Measurements from ENCODE around the gene FAM107B.

FAM107B gene

GRCh38 chr10:14776546-14776945 is 1.8 kb upstream of the FAM107B start:
- TF ChIP-seq RAD21 (IDR thresholded peaks at IDR 0.05; ENCODE audit: low read depth) (no peak), YY1 (IDR thresholded peaks at IDR 0.05; ENCODE audit: low read depth) (no peak), TCF12 (IDR thresholded peaks at IDR 0.05; ENCODE audit: low read depth) (no peak), FOXM1 (IDR thresholded peaks at IDR 0.05; ENCODE audit: borderline replicate concordance, low read depth) (no peak), EGR1 (IDR thresholded peaks at IDR 0.05) (no peak), TEAD4 (IDR thresholded peaks at IDR 0.05) (no peak), ZBTB7A (IDR thresholded peaks at IDR 0.05; ENCODE audit: low read depth) (no peak), NFIC (IDR thresholded peaks at IDR 0.05) (no peak), CEBPB (IDR thresholded peaks at IDR 0.05) (no peak)

GRCh38 chr10:14775656-14776055 is 959 bp upstream of the FAM107B start:
- TF ChIP-seq RAD21 (IDR thresholded peaks at IDR 0.05; ENCODE audit: low read depth) (no peak), NFIC (IDR thresholded peaks at IDR 0.05) (no peak), EP300 (IDR thresholded peaks at IDR 0.05; ENCODE audit: borderline replicate concordance) (no peak), ZBTB7A (IDR thresholded peaks at IDR 0.05; ENCODE audit: low read depth) (no peak), TEAD4 (IDR thresholded peaks at IDR 0.05) (no peak), TCF12 (IDR thresholded peaks at IDR 0.05; ENCODE audit: low read depth) (no peak), EGR1 (IDR thresholded peaks at IDR 0.05) (no peak), MAX (IDR thresholded peaks at IDR 0.05) (no peak), USF1 (IDR thresholded peaks at IDR 0.05) (no peak), REST (IDR thresholded peaks at IDR 0.05; ENCODE audit: low read depth) (no peak)

- TF ChIP-seq USF1 (IDR thresholded peaks at IDR 0.05) (no peak), EP300 (IDR thresholded peaks at IDR 0.05; ENCODE audit: borderline replicate concordance) (no peak), TCF12 (IDR thresholded peaks at IDR 0.05; ENCODE audit: low read depth) (no peak), CEBPB (IDR thresholded peaks at IDR 0.05) (no peak), TAF1 (IDR thresholded peaks at IDR 0.05; ENCODE audit: low read depth) (no peak), EGR1 (IDR thresholded peaks at IDR 0.05) (no peak), MAX (IDR thresholded peaks at IDR 0.05) (no peak), ZBTB7A (IDR thresholded peaks at IDR 0.05; ENCODE audit: low read depth) (no peak), TEAD4 (IDR thresholded peaks at IDR 0.05) (no peak), NFIC (IDR thresholded peaks at IDR 0.05) (no peak), CREB1 (IDR thresholded peaks at IDR 0.05; ENCODE audit: low read depth) (no peak), YY1 (IDR thresholded peaks at IDR 0.05; ENCODE audit: low read depth) (no peak)
Measured at GRCh38 chr10:14774214-14774580, 500 bp downstream of the FAM107B start.

GRCh38 chr10:14773551-14774213 is 1.0 kb downstream of the FAM107B start:
- TF ChIP-seq USF1 (IDR thresholded peaks at IDR 0.05): no peak
- no peak for TF ChIP-seq ZBTB7A (IDR thresholded peaks at IDR 0.05; ENCODE audit: low read depth)
- no peak for TF ChIP-seq REST (IDR thresholded peaks at IDR 0.05; ENCODE audit: low read depth)

- TF ChIP-seq TAF1 (IDR thresholded peaks at IDR 0.05; ENCODE audit: low read depth): no peak
- TF ChIP-seq REST (IDR thresholded peaks at IDR 0.05; ENCODE audit: low read depth): no peak
- no peak for TF ChIP-seq CREB1 (IDR thresholded peaks at IDR 0.05; ENCODE audit: low read depth)
- TF ChIP-seq EP300 (IDR thresholded peaks at IDR 0.05; ENCODE audit: borderline replicate concordance): no peak
- no peak for TF ChIP-seq ZBTB7A (IDR thresholded peaks at IDR 0.05; ENCODE audit: low read depth)
- no peak for TF ChIP-seq CEBPB (IDR thresholded peaks at IDR 0.05)
- TF ChIP-seq FOXM1 (IDR thresholded peaks at IDR 0.05; ENCODE audit: borderline replicate concordance, low read depth): no peak
- no peak for TF ChIP-seq USF1 (IDR thresholded peaks at IDR 0.05)
- no peak for TF ChIP-seq RAD21 (IDR thresholded peaks at IDR 0.05; ENCODE audit: low read depth)
- no peak for TF ChIP-seq EGR1 (IDR thresholded peaks at IDR 0.05)
- TF ChIP-seq TCF12 (IDR thresholded peaks at IDR 0.05; ENCODE audit: low read depth): no peak
- no peak for TF ChIP-seq YY1 (IDR thresholded peaks at IDR 0.05; ENCODE audit: low read depth)
- TF ChIP-seq MAX (IDR thresholded peaks at IDR 0.05): no peak
- TF ChIP-seq TEAD4 (IDR thresholded peaks at IDR 0.05): no peak
- TF ChIP-seq NFIC (IDR thresholded peaks at IDR 0.05): no peak
Measured at GRCh38 chr10:14772399-14772798, 2.3 kb downstream of the FAM107B start.
